Activated CD4-positive, CD25-positive, alpha-beta regulatory T cell treated with anti-CD3 and anti-CD28 coated beads, Interleukin-2, amount 50 U/mL, for 72 hours (primary cell): ENCODE measurements around the gene USHBP1.

ENCODE experiments used
- DNase-seq: peaks from one replicate; pipeline ENCODE4 v3.0.0; 2021

USHBP1 gene, protein sequence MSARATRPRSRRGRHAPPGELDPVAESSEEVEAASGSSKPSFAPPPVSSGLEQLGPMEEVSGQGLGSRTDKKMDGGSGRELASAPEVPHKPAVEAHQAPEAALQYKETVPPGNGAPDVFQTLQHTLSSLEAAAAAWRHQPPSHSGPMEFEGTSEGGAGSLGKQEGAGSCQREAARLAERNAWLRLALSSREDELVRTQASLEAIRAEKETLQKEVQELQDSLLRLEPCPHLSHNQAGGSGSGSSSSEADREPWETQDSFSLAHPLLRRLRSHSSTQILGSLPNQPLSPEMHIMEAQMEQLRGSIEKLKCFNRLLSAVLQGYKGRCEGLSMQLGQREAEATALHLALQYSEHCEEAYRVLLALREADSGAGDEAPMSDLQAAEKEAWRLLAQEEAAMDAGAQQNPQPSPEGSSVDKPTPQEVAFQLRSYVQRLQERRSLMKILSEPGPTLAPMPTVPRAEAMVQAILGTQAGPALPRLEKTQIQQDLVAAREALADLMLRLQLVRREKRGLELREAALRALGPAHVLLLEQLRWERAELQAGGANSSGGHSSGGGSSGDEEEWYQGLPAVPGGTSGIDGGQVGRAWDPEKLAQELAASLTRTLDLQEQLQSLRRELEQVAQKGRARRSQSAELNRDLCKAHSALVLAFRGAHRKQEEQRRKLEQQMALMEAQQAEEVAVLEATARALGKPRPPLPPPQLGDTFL

GRCh38 chr19:17264641-17264979 lies at the start of gene USHBP1:
TSS of gene USHBP1 (minus strand) at chr19:17264745. CDS start at chr19:17264299, 446 bp downstream.
- no peak for DNase-seq

DNA sequence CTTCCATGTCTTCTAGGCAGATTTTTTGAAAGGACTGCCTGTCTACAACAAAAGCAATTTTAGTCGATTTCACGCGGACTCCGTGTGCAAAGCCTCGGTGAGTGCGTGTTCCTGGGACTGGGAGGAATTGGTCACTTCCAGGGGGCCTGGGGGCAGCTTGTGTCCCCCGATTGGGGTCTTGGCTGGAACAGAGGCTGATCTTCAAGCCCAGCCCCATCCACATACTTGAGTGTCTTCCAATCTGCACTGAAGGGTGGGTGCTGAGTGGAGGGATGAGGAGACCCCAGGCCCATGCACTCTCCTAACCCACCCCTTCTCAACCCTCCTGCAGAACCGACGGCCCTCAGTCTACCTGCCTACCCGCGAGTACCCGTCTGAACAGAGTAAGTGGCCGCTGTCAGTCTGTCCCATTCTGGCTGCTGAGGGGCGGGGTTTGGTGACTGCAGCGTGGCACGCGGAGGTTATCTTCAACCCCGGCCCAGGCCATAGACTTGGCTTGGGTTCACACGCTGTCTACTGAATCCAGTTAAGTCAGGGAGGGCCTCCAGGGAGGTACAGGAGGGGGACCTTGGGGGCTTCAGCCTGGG lies 49.6 kb upstream of the USHBP1 start:
- DNase-seq: no peak

DNA sequence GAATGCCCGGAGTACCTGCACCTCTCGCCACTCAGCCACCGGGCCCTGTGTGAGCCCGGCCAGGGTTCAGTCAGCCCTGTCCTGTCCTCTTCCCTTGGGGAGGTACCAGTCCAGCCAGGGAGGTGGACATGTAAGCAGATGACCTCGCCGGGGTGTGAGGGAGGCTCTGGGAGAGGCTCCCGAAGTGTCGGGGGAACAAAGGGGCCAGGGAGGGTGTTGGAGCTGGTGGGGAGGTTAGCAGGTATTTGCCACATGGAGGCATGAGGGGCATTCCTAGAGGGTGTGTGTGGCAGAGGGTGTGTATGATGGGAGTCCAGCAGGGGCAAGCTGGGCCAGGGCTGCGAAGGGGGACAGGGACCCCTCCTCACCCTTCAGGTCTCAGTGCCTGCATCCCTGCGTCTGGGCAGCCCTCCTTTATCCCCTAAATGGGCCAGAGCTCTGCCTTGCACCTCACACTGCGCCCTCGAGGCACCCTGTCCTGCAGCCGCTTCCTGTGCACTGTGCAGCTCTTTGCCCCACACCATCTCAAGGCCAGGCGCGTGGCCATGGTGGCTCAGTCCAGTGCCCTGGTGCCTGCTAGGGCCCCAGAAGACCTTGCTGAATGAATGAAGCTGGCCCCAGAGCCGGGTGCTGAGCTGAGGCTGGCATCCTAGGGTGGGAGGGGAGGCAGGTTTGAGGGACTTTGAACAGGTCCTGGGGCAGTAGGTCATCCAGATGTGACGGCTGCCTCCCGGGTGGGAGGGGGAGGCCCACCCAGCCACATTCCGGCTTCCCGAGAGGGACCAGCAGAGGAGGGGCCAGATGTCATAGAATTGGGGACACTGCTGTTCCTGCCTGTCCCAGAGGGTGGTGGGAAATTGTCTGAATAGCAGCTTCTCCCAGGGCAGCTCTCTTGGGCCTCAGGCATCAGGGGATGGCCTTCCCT lies 47.9 kb upstream of the USHBP1 start:
- DNase-seq: no peak

DNA sequence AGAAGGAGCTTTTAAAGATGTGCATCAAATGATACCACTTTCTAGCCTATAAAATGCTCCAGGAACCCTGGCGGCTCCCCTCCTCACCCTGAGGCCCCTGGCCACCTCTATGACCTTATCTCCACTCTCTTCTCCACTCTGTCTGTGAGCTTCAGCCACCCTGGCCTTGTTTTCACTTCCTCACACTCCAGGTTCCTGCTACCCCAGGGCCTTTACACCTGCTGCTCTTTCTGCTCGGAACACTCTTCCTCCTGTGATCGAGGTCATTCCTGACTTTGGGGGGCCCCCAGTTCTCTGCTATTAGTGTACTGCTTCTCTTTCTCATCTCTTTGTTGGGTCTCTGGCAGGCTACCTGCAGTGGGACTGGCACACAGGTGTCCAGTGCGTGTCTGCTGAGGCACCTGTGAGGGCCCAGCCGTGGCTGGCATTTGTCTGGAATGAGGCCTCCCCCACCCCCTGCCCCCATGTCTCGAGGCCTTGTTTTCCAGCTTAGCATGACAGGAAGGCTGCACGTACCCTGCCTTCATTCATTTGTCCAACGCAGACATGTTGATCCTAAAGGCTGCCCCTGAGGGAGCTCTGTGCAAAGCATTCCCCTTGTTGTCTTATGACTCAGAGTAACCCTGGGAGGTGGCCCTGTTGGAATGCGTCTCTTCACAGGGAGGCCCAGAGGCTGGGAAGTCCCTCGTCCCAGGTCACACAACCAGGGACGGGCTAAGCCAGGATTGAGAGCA lies 47.1 kb upstream of the USHBP1 start:
- no peak for DNase-seq

DNA sequence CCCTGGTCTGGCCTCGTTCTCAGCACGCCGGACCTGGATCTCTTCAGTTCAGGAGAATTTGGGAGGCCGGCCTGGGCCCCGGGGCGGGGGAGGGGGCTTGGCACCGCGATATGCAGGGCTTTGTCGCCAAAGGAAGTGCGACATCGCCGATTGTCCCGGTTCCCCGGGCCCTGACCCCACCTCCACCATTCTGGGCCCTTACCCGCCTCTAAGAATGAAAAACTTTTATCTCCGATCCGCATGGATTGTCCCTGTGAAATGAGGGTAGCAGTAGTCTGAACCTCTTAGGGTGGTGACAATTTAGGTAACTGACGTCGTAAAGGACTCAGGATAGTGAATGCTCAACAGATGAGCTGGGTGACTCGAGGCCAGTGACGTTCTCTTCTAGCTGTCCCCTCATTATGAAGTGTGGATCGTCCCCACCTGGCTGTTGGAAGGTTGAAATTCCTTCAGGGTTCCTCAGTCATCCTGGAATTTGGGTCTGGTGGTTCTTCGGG lies 45.5 kb upstream of the USHBP1 start:
- DNase-seq: no peak

DNA sequence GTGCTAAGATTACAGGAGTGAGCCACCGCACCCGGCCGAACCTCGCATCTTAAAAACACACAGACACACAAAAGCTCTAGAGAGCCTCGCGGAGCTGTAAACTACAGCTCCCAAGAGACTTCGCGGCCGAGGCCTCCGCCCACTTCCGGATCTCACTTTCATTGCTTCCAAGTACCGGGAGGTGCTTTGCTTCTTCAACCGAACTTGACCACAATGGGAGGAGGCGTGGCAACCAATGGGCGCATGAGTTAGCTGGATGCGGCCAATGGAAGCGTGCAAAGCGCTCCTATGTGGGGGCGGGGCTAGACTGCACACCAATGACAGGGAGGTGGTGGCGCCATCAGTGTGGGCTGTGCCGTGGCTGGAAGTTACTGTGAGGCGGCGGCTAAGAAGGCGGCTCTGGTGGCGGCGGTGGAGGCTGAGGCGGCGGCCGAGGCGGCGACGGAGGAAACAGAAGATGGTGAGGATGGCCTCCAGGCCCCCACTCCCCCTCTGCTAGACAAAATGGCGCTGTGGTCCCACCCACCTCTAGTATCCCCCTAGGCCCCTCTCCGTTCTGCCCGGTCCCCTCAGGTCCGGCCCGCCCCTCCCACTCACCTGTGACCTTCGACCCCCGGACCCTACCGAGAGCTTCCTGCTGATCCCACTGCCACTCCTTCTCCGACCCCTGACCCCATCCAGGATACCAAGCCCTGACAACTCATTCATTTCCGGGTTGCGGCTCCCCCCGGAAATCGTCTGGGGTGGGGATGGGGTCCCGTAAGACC lies 44.8 kb upstream of the USHBP1 start, which contains the start of gene DDA1:
Gene DDA1 (plus strand): TSS at position 366 of the 767 bp plus-strand sequence. CDS start 92 bp downstream, at position 458.
- DNase-seq: peak; percentile 96

GRCh38 chr19:17307876-17308377 lies 43.4 kb upstream of the USHBP1 start:
- no peak for DNase-seq

GRCh38 chr19:17306285-17306714 lies 41.8 kb upstream of the USHBP1 start:
- DNase-seq: no peak

- DNase-seq: peak; percentile 92
These were observed 41.2 kb upstream of the USHBP1 start, which contains the start of gene MRPL34 for GRCh38 chr19:17305517-17306284. TSS of gene MRPL34 (plus strand) at chr19:17305872. CDS start at chr19:17305893, 21 bp downstream.

DNA sequence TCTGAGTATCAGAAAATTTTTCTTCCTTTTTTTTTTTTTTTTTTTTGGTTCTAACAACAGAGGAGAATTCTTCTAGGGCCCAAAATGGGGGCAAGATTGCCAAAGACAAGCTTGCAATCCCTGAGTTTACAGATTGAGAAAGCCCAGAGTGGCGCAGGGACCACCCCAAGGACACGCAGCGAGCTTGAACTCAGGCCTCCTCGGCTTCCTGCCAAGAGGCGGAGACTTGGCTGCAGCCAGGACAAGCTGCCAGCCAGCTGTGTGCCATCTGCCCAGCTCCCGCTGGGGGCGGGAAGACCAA lies 40.6 kb upstream of the USHBP1 start:
- DNase-seq: no peak

DNA sequence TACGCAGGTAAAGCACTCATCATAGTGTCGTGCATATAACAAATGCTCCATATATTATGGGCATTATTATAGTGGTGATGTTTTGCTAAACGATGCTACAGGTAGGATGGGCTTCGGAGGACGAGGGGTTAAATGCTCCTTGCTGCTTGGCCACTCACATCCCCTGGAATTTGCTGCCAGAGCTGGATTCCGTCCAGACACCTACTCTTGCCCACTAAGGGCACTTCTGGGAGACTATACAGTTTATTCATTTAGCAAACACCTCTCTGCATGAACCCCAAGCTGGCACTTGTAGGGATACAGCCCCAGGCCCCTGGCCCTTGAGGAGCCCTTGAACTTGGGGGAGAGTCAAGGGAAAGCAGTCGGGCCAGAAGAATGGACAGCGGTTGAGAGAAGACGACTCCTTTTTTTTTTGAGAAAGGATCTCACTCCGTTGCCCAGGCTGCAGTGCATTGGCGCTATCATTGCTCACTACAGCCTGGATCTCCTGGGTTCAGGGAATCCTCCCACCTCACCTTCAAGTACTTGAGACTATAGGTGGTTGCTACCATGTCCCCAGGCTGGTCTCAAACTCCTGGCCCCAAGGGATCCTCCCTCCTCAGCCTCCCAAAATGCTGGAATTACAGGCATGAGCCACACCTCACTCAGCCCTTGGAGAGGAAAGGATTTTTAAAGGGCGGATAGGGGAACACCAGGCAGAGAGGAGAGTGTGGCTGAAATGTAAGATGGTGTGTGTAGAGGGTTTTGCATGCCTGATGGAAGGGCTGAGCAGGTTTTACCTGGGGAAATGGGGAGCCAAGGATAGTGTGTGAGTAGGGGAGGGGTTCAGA lies 40.1 kb upstream of the USHBP1 start:
- no peak for DNase-seq

DNA sequence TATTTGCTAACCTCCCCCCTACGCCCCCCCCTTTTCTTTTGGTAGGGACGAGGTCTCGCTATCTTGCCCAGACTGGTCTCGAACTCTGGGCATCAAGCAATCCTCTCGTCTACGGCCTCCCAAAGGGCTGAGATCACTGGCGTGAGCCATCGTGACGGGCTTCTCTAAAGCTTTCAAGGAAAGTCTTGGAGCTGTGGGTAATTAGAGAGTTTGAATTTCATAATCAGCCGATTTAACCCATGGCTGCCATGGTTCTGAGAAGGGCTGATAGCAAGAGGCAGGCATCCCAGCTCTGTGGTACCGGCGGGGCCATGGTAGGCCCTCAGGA lies 39.4 kb upstream of the USHBP1 start:
- DNase-seq: no peak

DNA sequence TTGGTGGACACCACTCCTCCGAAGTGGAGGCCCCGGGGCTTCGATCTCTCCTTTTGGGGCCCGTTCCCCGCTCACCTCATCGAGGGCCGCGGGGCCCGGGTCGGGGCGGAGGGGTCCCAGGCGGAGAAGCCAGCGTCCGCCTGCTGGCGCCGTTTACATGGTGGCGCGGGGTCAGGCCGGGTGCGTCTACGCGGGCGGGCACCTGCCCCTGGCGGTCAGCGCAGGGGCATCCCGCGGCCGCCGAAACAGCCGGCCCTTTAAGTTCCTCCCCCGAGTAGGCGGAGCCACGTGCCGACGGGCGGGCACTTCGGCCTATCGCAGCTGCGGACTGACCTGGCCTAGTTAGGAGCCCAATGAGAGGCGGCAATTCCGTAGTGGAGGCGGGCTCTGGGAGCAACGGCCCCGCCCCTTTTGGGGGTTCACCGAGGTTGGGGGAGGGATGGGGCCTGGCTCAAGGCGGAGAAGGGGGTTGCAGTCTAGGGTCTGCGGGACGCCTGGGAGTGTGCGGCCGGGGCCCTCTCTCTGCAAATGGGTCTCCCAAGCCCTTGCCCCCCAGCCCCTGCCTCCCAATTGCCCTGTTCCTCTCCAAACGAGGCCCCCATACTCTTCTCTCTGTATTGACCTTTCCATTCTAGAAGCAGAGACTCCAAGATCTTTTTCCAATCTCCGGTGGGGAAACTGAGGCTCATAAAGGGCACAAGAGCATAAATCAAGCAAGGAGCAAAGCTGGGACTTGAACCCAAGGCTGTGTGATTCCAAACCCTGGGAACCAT lies 38.8 kb upstream of the USHBP1 start, which contains the start of gene ABHD8:
Gene ABHD8 (minus strand): TSS at position 259 of the 773 bp plus-strand sequence. CDS start 1,809 bp downstream, outside the sequence.
- peak; percentile 97 for DNase-seq

GRCh38 chr19:17302391-17303166 lies 38.0 kb upstream of the USHBP1 start:
- DNase-seq: no peak

DNA sequence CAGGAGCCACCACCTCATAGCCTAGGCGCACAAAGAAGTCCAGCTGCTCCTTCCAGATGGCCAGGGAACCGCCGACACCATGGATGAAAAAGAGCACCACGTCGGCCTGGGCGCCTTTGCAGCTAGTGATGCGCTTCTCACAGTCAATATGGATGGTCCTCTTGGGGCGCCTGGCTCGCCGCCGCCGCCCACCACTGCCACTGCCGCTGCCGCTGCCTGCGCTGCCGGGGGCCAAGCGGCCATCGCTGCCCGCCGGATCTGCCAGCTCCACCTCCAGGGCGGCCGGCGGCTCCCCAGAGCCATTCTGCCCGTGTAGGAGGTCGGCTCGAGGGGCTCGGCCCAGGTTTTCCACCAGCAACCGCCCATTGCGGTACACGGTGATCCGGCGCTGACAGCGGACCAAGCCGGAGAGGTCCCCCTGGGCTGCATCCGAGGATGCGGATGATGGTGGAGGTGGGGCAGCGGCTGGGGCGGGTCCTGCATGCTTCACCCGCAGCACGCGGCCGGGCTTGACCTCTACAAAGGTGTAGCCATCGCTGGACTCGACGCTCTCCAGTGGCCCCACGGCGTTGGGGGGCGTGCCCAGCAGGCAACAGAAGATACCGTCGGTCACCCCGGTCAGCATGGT lies 36.6 kb upstream of the USHBP1 start:
- no peak for DNase-seq

GRCh38 chr19:17296976-17297375 lies 32.4 kb upstream of the USHBP1 start:
- no peak for DNase-seq

GRCh38 chr19:17296273-17296672 lies 31.7 kb upstream of the USHBP1 start:
- no peak for DNase-seq
